ENCODE results near the gene TRAPPC11. TPM values are rescaled to one million over a fixed set of nuclear protein-coding genes. Genes with fewer than 3 reads are reported as not detected.

TRAPPC11 gene
- total and polyA plus RNA-seq, 2 experiments from 2014 or later: 15.0 to 42.7 TPM

- TF ChIP-seq REST (IDR thresholded peaks at IDR 0.05; ENCODE audit: unreplicated experiment) (no peak), POLR2AphosphoS5 (IDR thresholded peaks at IDR 0.05; ENCODE audit: low read depth) (no peak), CREB1 (CRISPR knock-in tag; IDR thresholded peaks at IDR 0.05; ENCODE audit: low read depth) (no peak), STAT1 (IDR thresholded peaks at IDR 0.05; ENCODE audit: unreplicated experiment) (no peak), EZH2 (IDR thresholded peaks at IDR 0.05; ENCODE audit: low read depth, unreplicated experiment) (no peak), NANOG (IDR thresholded peaks at IDR 0.05; ENCODE audit: borderline replicate concordance) (no peak), CTCF (conservative IDR thresholded peaks at IDR 0.05; ENCODE audit: low read depth in 2 of 2) (no peak), ZNF331 (CRISPR knock-in tag; IDR thresholded peaks at IDR 0.05; ENCODE audit: low read depth) (no peak), ZNF114 (CRISPR knock-in tag; IDR thresholded peaks at IDR 0.05) (no peak), JUNB (IDR thresholded peaks at IDR 0.05; ENCODE audit: unreplicated experiment) (no peak)
Measured at GRCh38 chr4:183727482-183727881, 68.4 kb downstream of the TRAPPC11 start (continued).

GRCh38 chr4:183728223-183729068 is 69.4 kb downstream of the TRAPPC11 start:
- Mint-ChIP-seq H3K36me3 (ENCODE audit: low read depth) (0 out of 3 replicates have a peak, but pooled peaks cover 3% of the 10 kb centered on the region), H3K27ac (no peak overlapping the region), H3K4me1 (peaks cover 4% of the 10 kb centered on the region; the same call in 2 of the 3 replicates), H3K9me3 (no peaks in the 10 kb centered on the region; the same call in 2 of the 3 replicates), H3K4me3 (no peak overlapping the region), H3K27me3 (ENCODE audit: insufficient read depth, low read depth, poor library complexity) (peaks cover 9% of the 10 kb centered on the region)
- Histone ChIP-seq H2AFZ (no peak overlapping the region), H3K27me3 (ENCODE audit: insufficient read depth) (no peaks in the 10 kb centered on the region), H3K4me2 (no peak overlapping the region), H3K27ac (ENCODE audit: low read depth) (no peak overlapping the region), H3K4me1 (ENCODE audit: insufficient read depth) (peaks cover 7% of the 10 kb centered on the region; the same call in 1 of the 2 replicates), H3F3A (replicated peaks; ENCODE audit: low read depth) (peaks cover 6% of the 10 kb centered on the region), H3K9me2 (ENCODE audit: insufficient read depth) (0 out of 2 replicates have a peak, but pooled peaks cover 5% of the 10 kb centered on the region), H3K36me3 (ENCODE audit: insufficient read depth) (no peaks in the 10 kb centered on the region), H3K4me3 (no peak overlapping the region), H4K20me1 (replicated peaks; ENCODE audit: insufficient read depth) (no peaks in the 10 kb centered on the region), H3K79me2 (replicated peaks; ENCODE audit: insufficient read depth) (no peaks in the 10 kb centered on the region)
- ATAC-seq: no peak
- no peak for DNase-seq (ENCODE audit: low spot score)
- TF ChIP-seq NANOG (IDR thresholded peaks at IDR 0.05; ENCODE audit: borderline replicate concordance) (no peak), EZH2 (IDR thresholded peaks at IDR 0.05; ENCODE audit: low read depth, unreplicated experiment) (no peak), REST (IDR thresholded peaks at IDR 0.05; ENCODE audit: unreplicated experiment) (no peak), CTCF (conservative IDR thresholded peaks at IDR 0.05; ENCODE audit: low read depth in 2 of 2) (no peak), CREB1 (CRISPR knock-in tag; IDR thresholded peaks at IDR 0.05; ENCODE audit: low read depth) (no peak), EZH2phosphoT487 (IDR thresholded peaks at IDR 0.05; ENCODE audit: unreplicated experiment) (no peak)

Measured in GM23338 (cell line).